ENCODE data around the gene LDLRAD3.

- TF ChIP-seq POLR2A (IDR thresholded peaks at IDR 0.05) (no peak), CTCF (IDR thresholded peaks at IDR 0.05) (no peak)
These were observed 291.0 kb downstream of the LDLRAD3 start for GRCh38 chr11:36234825-36235224.

All from ovary (tissue), 3 donors.